GM12891 (cell line): ENCODE results near the gene YPEL4.

Experiments used
- PAX5 ChIP-seq: IDR thresholded peaks from 2 replicates; pipeline ENCODE4 v1.6.1; 2011; ENCODE audit warnings: low read length, moderate library complexity, mild to moderate bottlenecking; ENCODE audit not compliant: insufficient read depth, severe bottlenecking
- POLR2A ChIP-seq: IDR thresholded peaks from 2 replicates; pipeline ENCODE4 v1.6.1; 2011; ENCODE audit warnings: low read depth, low read length, control low read depth
- POLR2AphosphoS5 ChIP-seq: IDR thresholded peaks from 2 replicates; pipeline ENCODE4 v1.6.1; 2011; ENCODE audit warnings: low read depth, low read length, control low read depth
- TAF1 ChIP-seq: IDR thresholded peaks from 2 replicates; pipeline ENCODE4 v1.6.1; 2011; ENCODE audit warnings: low read depth, low read length, control low read depth

DNA sequence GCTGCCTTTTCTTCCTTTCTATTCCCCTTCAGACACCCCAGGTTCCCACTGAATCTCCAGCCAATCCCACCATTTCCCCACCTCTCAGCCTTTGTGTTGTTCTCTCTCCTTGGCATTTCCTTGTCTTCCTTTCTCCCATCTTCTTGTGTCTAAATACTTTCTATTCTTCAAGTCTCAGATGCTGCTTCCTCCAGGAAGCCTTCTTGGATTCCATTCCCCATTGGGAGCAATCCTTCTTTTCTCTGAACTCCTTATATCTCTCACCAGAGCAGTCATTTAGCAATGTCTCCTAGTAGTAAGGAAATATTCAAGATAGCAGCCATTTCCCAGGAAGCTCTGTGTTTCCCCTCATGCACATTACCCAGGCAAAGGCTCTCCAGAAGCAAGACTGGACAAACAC lies 15.4 kb downstream of the YPEL4 start:
- TF ChIP-seq POLR2AphosphoS5 (no peak), POLR2A (no peak), TAF1 (no peak), PAX5 (no peak)
